Glutamatergic neuron (in vitro differentiated cells): ENCODE measurements around the gene ARSD. TPM values are rescaled to one million over a fixed set of nuclear protein-coding genes. Genes with fewer than 3 reads are reported as not detected.

Source experiments
- DNase-seq: peaks from one replicate; pipeline ENCODE4 v3.0.0; 2022
- H3K27ac Mint-ChIP-seq: one replicate; pipeline ENCODE4 v1.8.0; 2020; ENCODE audit warnings: mild to moderate bottlenecking, mixed read lengths, inconsistent platforms; ENCODE audit not compliant: unreplicated experiment
- H3K27me3 Mint-ChIP-seq: one replicate; pipeline ENCODE4 v1.8.0; 2020; ENCODE audit warnings: mild to moderate bottlenecking, moderate library complexity, mixed read lengths, inconsistent platforms; ENCODE audit not compliant: unreplicated experiment
- H3K36me3 Mint-ChIP-seq: one replicate; pipeline ENCODE4 v1.8.0; 2020; ENCODE audit warnings: mild to moderate bottlenecking, mixed read lengths, inconsistent platforms; ENCODE audit not compliant: unreplicated experiment
- H3K4me1 Mint-ChIP-seq: one replicate; pipeline ENCODE4 v1.8.0; 2020; ENCODE audit warnings: mild to moderate bottlenecking, low read depth, mixed read lengths, inconsistent platforms; ENCODE audit not compliant: unreplicated experiment
- H3K4me3 Mint-ChIP-seq: one replicate; pipeline ENCODE4 v1.8.0; 2020; ENCODE audit warnings: mild to moderate bottlenecking, mixed read lengths, inconsistent platforms; ENCODE audit not compliant: unreplicated experiment
- H3K9me3 Mint-ChIP-seq: one replicate; pipeline ENCODE4 v1.8.0; 2020; ENCODE audit warnings: mild to moderate bottlenecking, moderate library complexity, mixed read lengths, inconsistent platforms; ENCODE audit not compliant: unreplicated experiment
- total RNA-seq: library from RNA; stranded (reverse); fragmentation: NEBNext Ultra II Directional; extraction: Animal tissue kit (Norgen Biotek cat#: 25700); gene quantifications from one replicate; pipeline ENCODE4 v1.2.1, GENCODE V29; 2021; ENCODE audit not compliant: unreplicated experiment
- TF ChIP-seq, protein P1 (sequence below): fragments of 200-600 bp; sonication (generic); IDR thresholded peaks from one replicate; pipeline ENCODE4 v1.5.0; 2021; ENCODE audit not compliant: partially characterized antibody, unreplicated experiment

The ARSD gene
- total RNA-seq, 1 donor from 2014 or later = 13.3 TPM

DNA sequence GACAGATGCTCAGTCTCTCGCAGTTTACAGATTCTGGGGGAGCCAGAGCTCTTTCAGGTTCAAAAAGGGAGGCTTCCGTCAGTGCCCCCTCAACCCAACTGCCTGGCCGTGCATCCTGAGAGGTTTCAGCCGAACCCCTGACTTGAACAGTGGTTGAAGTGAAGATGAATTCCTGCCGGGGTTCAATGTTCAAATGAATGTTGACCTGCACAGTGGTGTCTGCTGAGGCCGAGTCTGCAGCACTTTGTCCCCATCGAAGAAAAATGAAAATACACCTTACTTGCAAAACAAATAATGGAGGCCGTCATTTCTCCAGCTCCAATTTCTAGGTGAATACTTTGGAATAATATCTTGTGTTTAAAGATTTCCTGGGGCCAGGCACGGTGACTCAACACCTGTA is 66.7 kb downstream of the ARSD start:
- Mint-ChIP-seq H3K27me3 (peaks cover 2% of the 10 kb centered on the region), H3K27ac (no peak overlapping the region), H3K4me1 (no peaks in the 10 kb centered on the region), H3K4me3 (no peak overlapping the region), H3K36me3 (no peaks in the 10 kb centered on the region), H3K9me3 (peaks cover 1% of the 10 kb centered on the region)
- TF ChIP-seq, protein P1, sequence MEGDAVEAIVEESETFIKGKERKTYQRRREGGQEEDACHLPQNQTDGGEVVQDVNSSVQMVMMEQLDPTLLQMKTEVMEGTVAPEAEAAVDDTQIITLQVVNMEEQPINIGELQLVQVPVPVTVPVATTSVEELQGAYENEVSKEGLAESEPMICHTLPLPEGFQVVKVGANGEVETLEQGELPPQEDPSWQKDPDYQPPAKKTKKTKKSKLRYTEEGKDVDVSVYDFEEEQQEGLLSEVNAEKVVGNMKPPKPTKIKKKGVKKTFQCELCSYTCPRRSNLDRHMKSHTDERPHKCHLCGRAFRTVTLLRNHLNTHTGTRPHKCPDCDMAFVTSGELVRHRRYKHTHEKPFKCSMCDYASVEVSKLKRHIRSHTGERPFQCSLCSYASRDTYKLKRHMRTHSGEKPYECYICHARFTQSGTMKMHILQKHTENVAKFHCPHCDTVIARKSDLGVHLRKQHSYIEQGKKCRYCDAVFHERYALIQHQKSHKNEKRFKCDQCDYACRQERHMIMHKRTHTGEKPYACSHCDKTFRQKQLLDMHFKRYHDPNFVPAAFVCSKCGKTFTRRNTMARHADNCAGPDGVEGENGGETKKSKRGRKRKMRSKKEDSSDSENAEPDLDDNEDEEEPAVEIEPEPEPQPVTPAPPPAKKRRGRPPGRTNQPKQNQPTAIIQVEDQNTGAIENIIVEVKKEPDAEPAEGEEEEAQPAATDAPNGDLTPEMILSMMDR = no peak
- DNase-seq = no peak

DNA sequence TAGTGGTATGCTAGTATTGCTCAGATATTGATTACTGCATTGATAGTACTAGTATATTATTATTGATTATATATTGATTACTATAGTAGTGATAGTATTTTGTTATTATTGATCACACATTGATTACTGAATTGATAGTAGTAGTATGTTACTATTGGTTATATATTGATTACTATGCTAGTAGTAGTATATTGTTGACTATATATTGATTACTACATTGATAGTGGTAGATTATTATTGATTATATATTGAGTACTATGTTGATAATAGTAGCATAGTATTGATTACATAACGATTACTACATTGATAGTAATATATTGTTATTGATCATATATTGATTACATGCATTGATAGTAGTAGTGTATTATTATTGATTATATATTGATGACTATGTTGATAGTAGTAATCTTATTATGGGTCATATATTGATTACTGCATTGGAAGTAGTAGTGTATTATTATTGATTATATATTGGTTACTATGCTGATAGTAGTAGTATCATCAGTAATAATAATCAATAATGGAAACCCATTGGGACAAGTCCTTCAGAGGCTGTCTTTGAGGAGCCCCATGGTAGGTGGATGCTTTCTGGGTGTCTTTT is 69.8 kb downstream of the ARSD start:
- no peak overlapping the region for H3K4me3 Mint-ChIP-seq
- no peaks in the 10 kb centered on the region for H3K36me3 Mint-ChIP-seq
- no peaks in the 10 kb centered on the region for H3K4me1 Mint-ChIP-seq
- no peak for DNase-seq
- H3K27ac Mint-ChIP-seq = no peak overlapping the region
- H3K9me3 Mint-ChIP-seq = peaks cover 1% of the 10 kb centered on the region
- peaks cover 2% of the 10 kb centered on the region for H3K27me3 Mint-ChIP-seq
- TF ChIP-seq, protein P1 = no peak

DNA sequence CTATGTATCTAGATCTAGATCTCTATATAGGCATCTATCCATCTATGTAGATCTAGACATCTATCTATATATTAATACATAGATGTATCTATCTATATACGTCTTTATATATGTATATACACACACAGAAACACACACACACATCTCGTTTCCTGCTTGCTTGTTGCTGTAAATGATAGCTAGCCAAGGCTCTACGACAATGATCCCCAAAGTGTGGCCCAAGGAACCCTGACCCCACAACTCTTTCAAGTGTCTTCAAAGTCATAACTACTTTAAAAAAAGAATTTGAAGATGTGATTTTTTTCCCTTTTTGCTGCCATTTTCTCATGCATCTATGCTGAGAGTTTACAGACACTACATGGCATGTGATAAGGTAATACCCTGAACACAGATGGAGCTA is 71.6 kb downstream of the ARSD start:
- TF ChIP-seq, protein P1 = no peak
- Mint-ChIP-seq H3K27ac (no peak overlapping the region), H3K4me3 (no peak overlapping the region), H3K36me3 (no peaks in the 10 kb centered on the region), H3K4me1 (no peaks in the 10 kb centered on the region), H3K9me3 (peaks cover 1% of the 10 kb centered on the region), H3K27me3 (peaks cover 2% of the 10 kb centered on the region)
- DNase-seq = no peak

DNA sequence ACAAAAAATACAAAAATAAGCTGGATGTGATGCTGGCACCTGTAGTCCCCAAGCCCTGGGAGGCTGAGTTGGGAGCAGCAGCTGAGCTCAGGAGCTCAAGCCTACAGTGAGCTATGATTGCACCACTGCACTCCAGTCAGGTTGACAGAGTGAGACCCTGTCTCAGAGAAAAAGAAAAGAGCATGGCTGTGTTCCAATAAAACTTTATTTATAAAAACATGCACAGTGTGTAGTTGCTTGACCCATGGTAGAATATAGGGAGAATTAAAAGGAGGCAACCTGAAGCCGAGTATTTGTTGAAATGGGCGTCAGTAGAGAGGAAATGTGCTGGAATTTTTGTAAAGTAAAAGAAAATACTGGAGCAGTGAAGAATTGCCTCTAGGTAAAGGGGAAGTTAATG is 73.4 kb downstream of the ARSD start:
- Mint-ChIP-seq H3K9me3 (no peaks in the 10 kb centered on the region), H3K36me3 (no peaks in the 10 kb centered on the region), H3K4me1 (no peaks in the 10 kb centered on the region), H3K4me3 (no peak overlapping the region), H3K27me3 (no peaks in the 10 kb centered on the region), H3K27ac (no peak overlapping the region)
- TF ChIP-seq, protein P1 = no peak
- no peak for DNase-seq

DNA sequence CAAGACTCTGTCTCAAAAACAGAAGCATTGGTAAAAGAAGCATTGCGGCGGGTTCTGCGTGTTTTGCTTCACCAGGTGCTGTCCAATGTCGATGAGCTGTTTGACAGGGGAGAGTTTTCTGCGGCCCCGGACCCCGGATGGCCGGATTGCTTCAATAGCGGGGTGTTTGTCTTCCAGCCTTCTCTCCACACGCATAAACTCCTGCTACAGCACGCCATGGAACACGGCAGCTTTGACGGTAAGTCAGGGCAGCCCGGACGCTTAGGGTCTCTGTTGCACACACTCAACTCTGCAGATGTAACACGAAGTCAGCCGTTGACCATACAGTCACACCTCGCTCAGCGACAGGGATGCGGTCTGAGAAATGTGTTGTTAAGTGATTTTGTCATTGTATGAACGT is 74.2 kb downstream of the ARSD start:
- no peaks in the 10 kb centered on the region for H3K36me3 Mint-ChIP-seq
- H3K27me3 Mint-ChIP-seq = no peaks in the 10 kb centered on the region
- H3K9me3 Mint-ChIP-seq = no peaks in the 10 kb centered on the region

More for the DNA sequence above, 74.2 kb downstream of the ARSD start:
- no peak for DNase-seq
- TF ChIP-seq, protein P1 = no peak
- H3K27ac Mint-ChIP-seq = no peak overlapping the region
- H3K4me1 Mint-ChIP-seq = no peaks in the 10 kb centered on the region
- H3K4me3 Mint-ChIP-seq = no peak overlapping the region

Other genes starting within 250 kb of the ARSD start
- 31.2 TPM for gene CD99, start 238.0 kb downstream of the ARSD start, total RNA-seq
- gene XG, start 177.3 kb downstream of the ARSD start, total RNA-seq = not detected
- gene GYG2, start 100.4 kb downstream of the ARSD start, total RNA-seq = 21.9 TPM
- gene ARSH, start 77.2 kb upstream of the ARSD start, total RNA-seq = not detected
- 14.9 TPM for gene ARSF, start 112.1 kb upstream of the ARSD start, total RNA-seq